Measurements from ENCODE around the gene URB2. TPM values are rescaled to one million over a fixed set of nuclear protein-coding genes. Genes with fewer than 3 reads are reported as not detected.

Gene URB2
- total and polyA plus RNA-seq, 2 of the 13 experiments (the other 11 are each of a cell fraction or from before 2014, with no cell fraction given): 4.0 to 17.6 TPM

GRCh38 chr1:229625071-229625914, 754 bp upstream of the URB2 start (continued):
- TF ChIP-seq IRF1 (CRISPR knock-in tag; IDR thresholded peaks at IDR 0.05; ENCODE audit: low read depth) (no peak), CSRNP2 (CRISPR knock-in tag; conservative IDR thresholded peaks at IDR 0.05; ENCODE audit: low read depth) (no peak), SIN3A (IDR thresholded peaks at IDR 0.05; ENCODE audit: borderline replicate concordance, low read depth, low read length) (0 out of 2 replicates have a peak, but pooled peaks have one; percentile 59), ZNF224 (CRISPR knock-in tag; IDR thresholded peaks at IDR 0.05) (no peak), ZNF326 (CRISPR knock-in tag; IDR thresholded peaks at IDR 0.05; ENCODE audit: borderline replicate concordance) (no peak), ZNF772 (CRISPR knock-in tag; IDR thresholded peaks at IDR 0.05) (0 out of 2 replicates have a peak, but pooled peaks have one; percentile 52), KMT2A (CRISPR knock-in tag; IDR thresholded peaks at IDR 0.05) (peak; percentile 75), ZUFSP (CRISPR knock-in tag; IDR thresholded peaks at IDR 0.05; ENCODE audit: borderline replicate concordance) (no peak), ZNF777 (CRISPR knock-in tag; IDR thresholded peaks at IDR 0.05) (no peak), ZNF414 (CRISPR knock-in tag; IDR thresholded peaks at IDR 0.05) (no peak), SKI (IDR thresholded peaks at IDR 0.05; ENCODE audit: partially characterized antibody) (no peak), ONECUT2 (CRISPR knock-in tag; IDR thresholded peaks at IDR 0.05) (no peak), TFDP1 (CRISPR knock-in tag; IDR thresholded peaks at IDR 0.05; ENCODE audit: borderline replicate concordance) (no peak), TAF15 (IDR thresholded peaks at IDR 0.05; ENCODE audit: low read depth, low read length, poor library complexity, severe bottlenecking) (no peak), ZNF282 (IDR thresholded peaks at IDR 0.05; ENCODE audit: partially characterized antibody) (no peak), GABPB1 (CRISPR knock-in tag; IDR thresholded peaks at IDR 0.05) (peak; percentile 36; the same call in 1 of the 2 replicates), ASH2L (IDR thresholded peaks at IDR 0.05; ENCODE audit: insufficient read length, low read depth, low read length) (peak; percentile 65), ZBTB4 (CRISPR knock-in tag; IDR thresholded peaks at IDR 0.05; ENCODE audit: borderline replicate concordance) (peak; percentile 68; the same call in 1 of the 2 replicates)
